HCT116 (cell line): ENCODE measurements around the gene CALHM4. TPM values are rescaled to one million over a fixed set of nuclear protein-coding genes. Genes with fewer than 3 reads are reported as not detected.
"Not testable (repeated sequence)": the region's sequence is repeated elsewhere in the genome, so short reads cannot be mapped to it uniquely, and the experiment has no call there.

Experiments used
- ATAC-seq: fragments of 200-7000 bp; cut with Tn5 transposase; 2 replicates; pipeline ENCODE4 v1.9.1; 2020; ENCODE audit warnings: mild to moderate bottlenecking, moderate library complexity
- BruUV-seq: library from RNA; stranded (reverse); fragments of 400-500 nt; replicated peaks from 2 replicates; lab custom pipeline; 2021; lab: Mats Ljungman, UMichigan
- CTCF ChIA-PET: fragments of 300-600 bp; sonication (Branson Sonifier 250); formaldehyde crosslinking; loops from one replicate; lab custom pipeline; 2021; ENCODE audit warnings: antibody characterized with exemption; lab: Charles Lee
- POLR2A ChIA-PET: fragments of 300-600, 350-600 bp; sonication (Branson Sonifier 250); formaldehyde crosslinking; loops from one replicate; lab custom pipeline; 2021; ENCODE audit warnings: antibody characterized with exemption; lab: Charles Lee
- RAD21 ChIA-PET, 2 experiments: fragments of 300-600 bp; sonication (Branson Sonifier 250); formaldehyde crosslinking; loops; one replicate each; lab custom pipeline; 2023; ENCODE audit warnings: low total read pairs in 2 of 2; ENCODE audit not compliant: uncharacterized antibody in 2 of 2, unreplicated experiment in 2 of 2, low non-redundant PET in 1 of 2; lab: Charles Lee
- DNase-seq: peaks from one replicate; pipeline ENCODE4 v3.0.0-alpha.2; 2010; ENCODE audit warnings: low read depth, low spot score
- H2AFZ ChIP-seq: fragments of 200-600 bp; shearing (Covaris generic), sonication (generic); 2 replicates; pipeline ENCODE4 v1.6.1; 2017; ENCODE audit warnings: low read depth, mixed run types, mixed read lengths, antibody characterized with exemption, low read length; ENCODE audit not compliant: poor library complexity, severe bottlenecking
- H3K27ac ChIP-seq: 2 replicates; pipeline ENCODE4 v1.5.1; 2012; ENCODE audit warnings: low read depth, low read length
- H3K27me3 ChIP-seq: fragments of 200-600 bp; sonication (generic); 2 replicates; pipeline ENCODE4 v1.6.1; 2016; ENCODE audit warnings: mixed run types, low read length, mixed read lengths; ENCODE audit not compliant: insufficient read depth
- H3K36me3 ChIP-seq, 2 experiments: fragments of 200-500 bp in 1 of 2; fragments of 200-600 bp in 1 of 2; sonication (Bioruptor generic) in 1 of 2; sonication (generic) in 1 of 2; 2 replicates each; pipeline versions ENCODE4 v1.5.1 to v1.6.1; 2014 to 2016; ENCODE audit warnings: low read length in 2 of 2, inconsistent platforms in 1 of 2, mixed read lengths in 1 of 2, mixed run types in 1 of 2; ENCODE audit not compliant: insufficient read depth in 2 of 2, control insufficient read depth in 1 of 2
- H3K4me1 ChIP-seq, 2 experiments: fragments of 200-600 bp in 1 of 2; sonication (generic) in 1 of 2; 2 replicates each; pipeline versions ENCODE4 v1.5.1 to v1.6.1; 2012 to 2017; ENCODE audit warnings: low read length in 2 of 2, inconsistent platforms in 1 of 2, mild to moderate bottlenecking in 1 of 2, mixed read lengths in 1 of 2, mixed run types in 1 of 2, moderate library complexity in 1 of 2; ENCODE audit not compliant: insufficient read depth in 2 of 2, control insufficient read depth in 1 of 2
- H3K4me2 ChIP-seq: fragments of 200-600 bp; sonication (generic); 2 replicates; pipeline ENCODE4 v1.6.1; 2017; ENCODE audit warnings: mixed run types, low read length, mixed read lengths
- H3K4me3 ChIP-seq, 2 experiments: fragments of 200-600 bp in 1 of 2; sonication (generic) in 1 of 2; replicated peaks in 1 of 2; 2 replicates each; pipeline ENCODE4 v1.5.1; 2011 to 2016; ENCODE audit warnings: low read length in 2 of 2, control low read depth in 1 of 2, low read depth in 1 of 2, mild to moderate bottlenecking in 1 of 2, mixed read lengths in 1 of 2, mixed run types in 1 of 2
- H3K79me2 ChIP-seq: fragments of 200-600 bp; sonication (generic); 2 replicates; pipeline ENCODE4 v1.6.1; 2017; ENCODE audit warnings: mild to moderate bottlenecking, mixed run types, low read length, moderate library complexity, mixed read lengths; ENCODE audit not compliant: insufficient read depth
- H3K9ac ChIP-seq: fragments of 200-600 bp; sonication (generic); 2 replicates; pipeline ENCODE4 v1.6.1; 2016; ENCODE audit warnings: low read length, mixed read lengths
- H3K9me2 ChIP-seq: fragments of 200-600 bp; sonication (generic), shearing (Covaris generic); 2 replicates; pipeline ENCODE4 v1.6.1; 2017; ENCODE audit warnings: mixed run types, mild to moderate bottlenecking, moderate library complexity; ENCODE audit not compliant: insufficient read depth
- H3K9me3 ChIP-seq, 2 experiments: fragments of 200-500 bp in 1 of 2; fragments of 200-600 bp in 1 of 2; sonication (Bioruptor generic) in 1 of 2; sonication (generic) in 1 of 2; 2 replicates each; pipeline ENCODE4 v1.6.1; 2014 to 2017; ENCODE audit warnings: low read length in 2 of 2, mixed read lengths in 2 of 2, inconsistent platforms in 1 of 2, low read depth in 1 of 2, mild to moderate bottlenecking in 1 of 2, mixed run types in 1 of 2, moderate library complexity in 1 of 2; ENCODE audit not compliant: control insufficient read depth in 1 of 2, insufficient read depth in 1 of 2
- H4K20me1 ChIP-seq: fragments of 200-600 bp; sonication (generic), shearing (Covaris generic); 2 replicates; pipeline ENCODE4 v1.6.1; 2017; ENCODE audit warnings: mixed run types, mild to moderate bottlenecking, moderate library complexity; ENCODE audit not compliant: insufficient read depth
- CEBPB ChIP-seq: IDR thresholded peaks from 2 replicates; pipeline ENCODE4 v1.6.1; 2012; ENCODE audit warnings: low read depth
- EGR1 ChIP-seq: IDR thresholded peaks from 2 replicates; pipeline ENCODE4 v1.6.1; 2012; ENCODE audit warnings: low read depth
- EZH2 ChIP-seq: fragments of 200-600 bp; sonication (generic); IDR thresholded peaks from 2 replicates; pipeline ENCODE4 v1.6.1; 2017; ENCODE audit warnings: antibody characterized with exemption, mixed run types
- EZH2phosphoT487 ChIP-seq: fragments of 200-600 bp; IDR thresholded peaks from 2 replicates; pipeline ENCODE4 v1.6.1; 2018; ENCODE audit warnings: antibody characterized with exemption, borderline replicate concordance
- FOSL1 ChIP-seq: IDR thresholded peaks from 2 replicates; pipeline ENCODE4 v1.6.1; 2012; ENCODE audit warnings: low read depth
- JUND ChIP-seq: IDR thresholded peaks from 2 replicates; pipeline ENCODE4 v1.6.1; 2012
- POLR2A ChIP-seq: IDR thresholded peaks from 2 replicates; pipeline ENCODE4 v1.7.0; 2011; ENCODE audit warnings: borderline replicate concordance; ENCODE audit not compliant: insufficient read depth, insufficient read length; ENCODE audit errors: extremely low read depth
- POLR2AphosphoS5 ChIP-seq: IDR thresholded peaks from 2 replicates; pipeline ENCODE4 v1.6.1; 2011; ENCODE audit warnings: mild to moderate bottlenecking, low read depth, low read length, moderate library complexity
- RAD21 ChIP-seq: IDR thresholded peaks from 2 replicates; pipeline ENCODE4 v1.6.1; 2012; ENCODE audit warnings: low read depth, mild to moderate bottlenecking
- SIN3A ChIP-seq: IDR thresholded peaks from 2 replicates; pipeline ENCODE4 v1.6.1; 2012; ENCODE audit warnings: low read depth
- SP1 ChIP-seq: IDR thresholded peaks from 2 replicates; pipeline ENCODE4 v1.6.1; 2012; ENCODE audit warnings: low read depth
- SRF ChIP-seq: IDR thresholded peaks from 2 replicates; pipeline ENCODE4 v1.6.1; 2012; ENCODE audit warnings: low read depth
- YY1 ChIP-seq: IDR thresholded peaks from 2 replicates; pipeline ENCODE4 v1.6.1; 2011; ENCODE audit warnings: low read length, low read depth, moderate library complexity, mild to moderate bottlenecking; ENCODE audit not compliant: insufficient replicate concordance; ENCODE audit errors: extremely low read depth
- ZNF274 ChIP-seq: fragments of 200-500 bp; sonication (Bioruptor generic); IDR thresholded peaks from 2 replicates; pipeline ENCODE4 v1.6.1; 2014; ENCODE audit warnings: mild to moderate bottlenecking, low read depth, low read length, inconsistent platforms
- intact Hi-C: fragments of 100-400 bp; cut with micrococcal nuclease; formaldehyde crosslinking; loops from 2 replicates; pipeline ENCODE4 v1.10.0; 2022
- total RNA-seq: library from RNA; stranded (reverse); gene quantifications from one replicate; pipeline ENCODE4 v1.2.1, GENCODE V29; 2021; ENCODE audit not compliant: unreplicated experiment
- TF ChIP-seq, protein P1 (sequence below): IDR thresholded peaks from 2 replicates; pipeline ENCODE4 v1.6.1; 2011; ENCODE audit warnings: mild to moderate bottlenecking, low read length, moderate library complexity; ENCODE audit not compliant: insufficient replicate concordance; ENCODE audit errors: extremely low read depth
- TF ChIP-seq, protein P2 (sequence below): IDR thresholded peaks from 2 replicates; pipeline ENCODE4 v1.6.1; 2012

Gene CALHM4
- total RNA-seq, 1 experiment from 2014 or later = not detected

DNA sequence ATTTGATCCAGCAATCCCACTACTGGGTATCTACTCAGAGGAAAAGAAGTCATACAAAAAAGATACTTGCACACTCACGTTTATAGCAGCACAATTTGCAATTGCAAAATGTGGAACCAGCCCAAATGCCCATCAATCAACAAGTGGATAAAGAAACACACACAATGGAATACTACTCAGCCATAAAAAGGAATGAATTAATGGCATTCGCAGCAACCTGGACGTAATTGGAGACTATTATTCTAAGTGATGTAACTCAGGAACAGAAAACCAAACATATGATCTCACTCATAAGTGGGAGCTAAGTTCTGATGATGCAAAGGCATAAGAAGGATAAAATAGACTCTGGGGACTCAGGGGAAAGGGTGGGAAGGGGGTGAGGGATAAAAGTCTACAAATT lies 51.3 kb downstream of the CALHM4 start:
- not testable (repeated sequence) for BruUV-seq

DNA sequence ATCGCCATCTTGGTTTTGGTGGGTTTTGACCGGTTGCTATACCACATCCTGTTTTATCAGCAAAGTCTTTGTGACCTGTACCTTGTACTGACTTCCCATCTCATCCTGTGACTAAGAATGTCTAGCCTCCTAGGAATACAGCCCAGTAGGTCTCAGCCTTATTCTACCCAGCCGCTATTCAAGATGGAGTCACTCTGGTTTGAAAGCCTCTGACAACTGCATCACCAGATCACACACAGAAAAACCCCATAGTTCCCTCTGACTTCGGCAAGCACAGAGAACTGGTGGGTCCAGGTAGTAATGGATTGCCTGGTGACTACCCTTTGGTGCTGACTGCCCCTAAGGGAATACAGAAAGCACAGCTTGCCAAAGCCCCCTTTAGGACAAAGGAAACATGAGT lies 52.4 kb downstream of the CALHM4 start:
- no peak overlapping the region for H3K27ac ChIP-seq
- H3K4me3 ChIP-seq = no peak overlapping the region
- RAD21 ChIA-PET = no interaction called here
- H3K36me3 ChIP-seq = no peaks in the 10 kb centered on the region
- H3K4me1 ChIP-seq = no peaks in the 10 kb centered on the region
- CTCF ChIA-PET = no interaction called here
- H3K9me2 ChIP-seq = no peaks in the 10 kb centered on the region
- H3K4me2 ChIP-seq = no peak overlapping the region
- no peak for ATAC-seq
- H2AFZ ChIP-seq = no peak overlapping the region
- no peaks in the 10 kb centered on the region for H4K20me1 ChIP-seq
- DNase-seq = no peak
- no peak overlapping the region for H3K9ac ChIP-seq
- intact Hi-C loops = no loop called here
- BruUV-seq = no TSS peak
- H3K9me3 ChIP-seq = no peaks in the 10 kb centered on the region
- POLR2A ChIA-PET = no interaction called here
- H3K79me2 ChIP-seq = no peaks in the 10 kb centered on the region
- TF ChIP-seq CEBPB (no peak), ZNF274 (no peak), EZH2 (no peak), EZH2phosphoT487 (no peak), POLR2AphosphoS5 (no peak), YY1 (no peak), JUND (no peak), POLR2A (no peak), SRF (no peak), RAD21 (no peak), EGR1 (no peak), FOSL1 (no peak), SP1 (no peak), SIN3A (no peak)
- TF ChIP-seq, protein P1, sequence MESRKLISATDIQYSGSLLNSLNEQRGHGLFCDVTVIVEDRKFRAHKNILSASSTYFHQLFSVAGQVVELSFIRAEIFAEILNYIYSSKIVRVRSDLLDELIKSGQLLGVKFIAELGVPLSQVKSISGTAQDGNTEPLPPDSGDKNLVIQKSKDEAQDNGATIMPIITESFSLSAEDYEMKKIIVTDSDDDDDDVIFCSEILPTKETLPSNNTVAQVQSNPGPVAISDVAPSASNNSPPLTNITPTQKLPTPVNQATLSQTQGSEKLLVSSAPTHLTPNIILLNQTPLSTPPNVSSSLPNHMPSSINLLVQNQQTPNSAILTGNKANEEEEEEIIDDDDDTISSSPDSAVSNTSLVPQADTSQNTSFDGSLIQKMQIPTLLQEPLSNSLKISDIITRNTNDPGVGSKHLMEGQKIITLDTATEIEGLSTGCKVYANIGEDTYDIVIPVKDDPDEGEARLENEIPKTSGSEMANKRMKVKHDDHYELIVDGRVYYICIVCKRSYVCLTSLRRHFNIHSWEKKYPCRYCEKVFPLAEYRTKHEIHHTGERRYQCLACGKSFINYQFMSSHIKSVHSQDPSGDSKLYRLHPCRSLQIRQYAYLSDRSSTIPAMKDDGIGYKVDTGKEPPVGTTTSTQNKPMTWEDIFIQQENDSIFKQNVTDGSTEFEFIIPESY = no peak
- TF ChIP-seq, protein P2, sequence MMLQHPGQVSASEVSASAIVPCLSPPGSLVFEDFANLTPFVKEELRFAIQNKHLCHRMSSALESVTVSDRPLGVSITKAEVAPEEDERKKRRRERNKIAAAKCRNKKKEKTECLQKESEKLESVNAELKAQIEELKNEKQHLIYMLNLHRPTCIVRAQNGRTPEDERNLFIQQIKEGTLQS = no peak
- H3K27me3 ChIP-seq = no peaks in the 10 kb centered on the region

More for the DNA sequence above, 51.3 kb downstream of the CALHM4 start:
- H3K9me2 ChIP-seq, H3K27me3 ChIP-seq, H4K20me1 ChIP-seq, H3K4me3 ChIP-seq, H3K36me3 ChIP-seq, H2AFZ ChIP-seq, H3K4me1 ChIP-seq, H3K27ac ChIP-seq, DNase-seq, H3K4me2 ChIP-seq, H3K9ac ChIP-seq, H3K79me2 ChIP-seq, CTCF ChIA-PET, RAD21 ChIA-PET, H3K9me3 ChIP-seq, ATAC-seq, intact Hi-C loops, POLR2A ChIA-PET: not testable (repeated sequence)
